ENCODE measurements around the gene C3orf20. TPM values are rescaled to one million over a fixed set of nuclear protein-coding genes. Genes with fewer than 3 reads are reported as not detected.

The C3orf20 gene
- total RNA-seq, 1 experiment from 2014 or later: not detected

- TF ChIP-seq ZSCAN18 (CRISPR knock-in tag; IDR thresholded peaks at IDR 0.05) (no peak), ZNF263 (CRISPR knock-in tag; IDR thresholded peaks at IDR 0.05; ENCODE audit: low read depth) (no peak), ZNF219 (CRISPR knock-in tag; IDR thresholded peaks at IDR 0.05; ENCODE audit: borderline replicate concordance) (no peak), TCF7 (CRISPR knock-in tag; IDR thresholded peaks at IDR 0.05; ENCODE audit: low read depth) (no peak), ZBTB43 (CRISPR knock-in tag; IDR thresholded peaks at IDR 0.05) (no peak), SP1 (CRISPR knock-in tag; conservative IDR thresholded peaks at IDR 0.05) (no peak)
Measured at GRCh38 chr3:14758959-14759358, 84.0 kb downstream of the C3orf20 start (continued).

- no peaks in the 10 kb centered on the region; the same call in 1 of the 2 replicates for H3K27me3 Mint-ChIP-seq (ENCODE audit: low read depth)
- TF ChIP-seq SMAD3 (CRISPR knock-in tag; IDR thresholded peaks at IDR 0.05; ENCODE audit: borderline replicate concordance): no peak
- TF ChIP-seq ZNF396 (CRISPR knock-in tag; IDR thresholded peaks at IDR 0.05; ENCODE audit: borderline replicate concordance): no peak
- TF ChIP-seq FOXP1 (CRISPR knock-in tag; IDR thresholded peaks at IDR 0.05; ENCODE audit: borderline replicate concordance): no peak
- no peak for TF ChIP-seq KAT7 (CRISPR knock-in tag; IDR thresholded peaks at IDR 0.05; ENCODE audit: borderline replicate concordance)
- TF ChIP-seq ETV6 (CRISPR knock-in tag; IDR thresholded peaks at IDR 0.05): no peak
- H3K4me1 Mint-ChIP-seq: peaks cover 4% of the 10 kb centered on the region
- DNase-seq (ENCODE audit: low spot score) (no peak), ATAC-seq (no peak)
- no peak overlapping the region for H3K27ac Mint-ChIP-seq
- ChIA-PET CTCF (interaction anchor here (0.9 to 2.5 kb wide), 6 partner anchors 13 to 154 kb away, joined by 3 to 12 read pairs (median 4); no protein-coding TSS in a partner anchor), POLR2A (no interaction called here)
- H3K36me3 Mint-ChIP-seq: no peaks in the 10 kb centered on the region
- no peaks in the 10 kb centered on the region for H3K9me3 Mint-ChIP-seq
- no peak overlapping the region for H3K4me3 Mint-ChIP-seq
Measured at GRCh38 chr3:14760185-14760584, 85.2 kb downstream of the C3orf20 start.

- Mint-ChIP-seq H3K36me3 (no peaks in the 10 kb centered on the region), H3K4me1 (peaks cover 4% of the 10 kb centered on the region), H3K27ac (no peak overlapping the region), H3K4me3 (no peak overlapping the region), H3K27me3 (ENCODE audit: low read depth) (no peaks in the 10 kb centered on the region; the same call in 1 of the 2 replicates), H3K9me3 (no peaks in the 10 kb centered on the region)
- ChIA-PET CTCF (interaction anchor here (0.6 to 2.5 kb wide), 14 partner anchors 11 to 348 kb away, joined by 3 to 12 read pairs (median 3); no protein-coding TSS in a partner anchor), POLR2A (interaction anchor here (0.7 kb wide), 1 partner anchor 214 kb away, joined by 3 read pairs; no protein-coding TSS in a partner anchor)
- TF ChIP-seq HMGA2 (CRISPR knock-in tag; IDR thresholded peaks at IDR 0.05) (no peak), ZNF121 (CRISPR knock-in tag; IDR thresholded peaks at IDR 0.05) (no peak), ZNF425 (CRISPR knock-in tag; conservative IDR thresholded peaks at IDR 0.05) (no peak), JUN (CRISPR knock-in tag; IDR thresholded peaks at IDR 0.05) (no peak), KAT7 (CRISPR knock-in tag; IDR thresholded peaks at IDR 0.05; ENCODE audit: borderline replicate concordance) (no peak)
- ATAC-seq (peak; percentile 83), DNase-seq (ENCODE audit: low spot score) (peak; percentile 35)
Measured at GRCh38 chr3:14761121-14761672, 86.3 kb downstream of the C3orf20 start.

- H3K36me3 Mint-ChIP-seq: no peaks in the 10 kb centered on the region
- POLR2A ChIA-PET: interaction anchor here (0.5 kb wide), 1 partner anchor 89 kb away, joined by 4 read pairs; no protein-coding TSS in a partner anchor
- CTCF ChIA-PET: interaction anchor here (0.9 to 2.5 kb wide), 4 partner anchors 11 to 159 kb away, joined by 3 to 12 read pairs (median 6); no protein-coding TSS in a partner anchor
- H3K4me3 Mint-ChIP-seq: no peak overlapping the region
- ATAC-seq (no peak), DNase-seq (ENCODE audit: low spot score) (no peak)
- H3K9me3 Mint-ChIP-seq: no peaks in the 10 kb centered on the region
- H3K4me1 Mint-ChIP-seq: peaks cover 4% of the 10 kb centered on the region
- H3K27ac Mint-ChIP-seq: no peak overlapping the region
- no peaks in the 10 kb centered on the region; the same call in 1 of the 2 replicates for H3K27me3 Mint-ChIP-seq (ENCODE audit: low read depth)
- TF ChIP-seq CREM (CRISPR knock-in tag; IDR thresholded peaks at IDR 0.05) (no peak), PRRX2 (CRISPR knock-in tag; IDR thresholded peaks at IDR 0.05) (no peak), ELF4 (CRISPR knock-in tag; IDR thresholded peaks at IDR 0.05; ENCODE audit: low read depth) (no peak), PREB (CRISPR knock-in tag; IDR thresholded peaks at IDR 0.05; ENCODE audit: borderline replicate concordance) (no peak), MXD4 (CRISPR knock-in tag; IDR thresholded peaks at IDR 0.05; ENCODE audit: borderline replicate concordance) (no peak), ERG (CRISPR knock-in tag; IDR thresholded peaks at IDR 0.05) (no peak), ZSCAN18 (CRISPR knock-in tag; IDR thresholded peaks at IDR 0.05) (no peak)
Measured at GRCh38 chr3:14761866-14762265, 86.9 kb downstream of the C3orf20 start.

Data from WTC11 (cell line).